ENCODE data around the gene PPT1.

PPT1 gene

GRCh38 chr1:40075266-40075665 lies 21.8 kb downstream of the PPT1 start:
- no peak for DNase-seq
- H3K27me3 ChIP-seq (ENCODE audit: insufficient read depth, low read depth, severe bottlenecking): no peaks in the 10 kb centered on the region
- no peak overlapping the region for H3K4me3 ChIP-seq (ENCODE audit: low read depth, low read length)
- TF ChIP-seq, protein P1, sequence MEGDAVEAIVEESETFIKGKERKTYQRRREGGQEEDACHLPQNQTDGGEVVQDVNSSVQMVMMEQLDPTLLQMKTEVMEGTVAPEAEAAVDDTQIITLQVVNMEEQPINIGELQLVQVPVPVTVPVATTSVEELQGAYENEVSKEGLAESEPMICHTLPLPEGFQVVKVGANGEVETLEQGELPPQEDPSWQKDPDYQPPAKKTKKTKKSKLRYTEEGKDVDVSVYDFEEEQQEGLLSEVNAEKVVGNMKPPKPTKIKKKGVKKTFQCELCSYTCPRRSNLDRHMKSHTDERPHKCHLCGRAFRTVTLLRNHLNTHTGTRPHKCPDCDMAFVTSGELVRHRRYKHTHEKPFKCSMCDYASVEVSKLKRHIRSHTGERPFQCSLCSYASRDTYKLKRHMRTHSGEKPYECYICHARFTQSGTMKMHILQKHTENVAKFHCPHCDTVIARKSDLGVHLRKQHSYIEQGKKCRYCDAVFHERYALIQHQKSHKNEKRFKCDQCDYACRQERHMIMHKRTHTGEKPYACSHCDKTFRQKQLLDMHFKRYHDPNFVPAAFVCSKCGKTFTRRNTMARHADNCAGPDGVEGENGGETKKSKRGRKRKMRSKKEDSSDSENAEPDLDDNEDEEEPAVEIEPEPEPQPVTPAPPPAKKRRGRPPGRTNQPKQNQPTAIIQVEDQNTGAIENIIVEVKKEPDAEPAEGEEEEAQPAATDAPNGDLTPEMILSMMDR (IDR thresholded peaks at IDR 0.05; ENCODE audit: low read depth, low read length): no peak
- H3K9me3 ChIP-seq (ENCODE audit: severe bottlenecking): no peaks in the 10 kb centered on the region
- peaks cover 89% of the 10 kb centered on the region for H3K36me3 ChIP-seq
- H3K27ac ChIP-seq: no peak overlapping the region

DNA sequence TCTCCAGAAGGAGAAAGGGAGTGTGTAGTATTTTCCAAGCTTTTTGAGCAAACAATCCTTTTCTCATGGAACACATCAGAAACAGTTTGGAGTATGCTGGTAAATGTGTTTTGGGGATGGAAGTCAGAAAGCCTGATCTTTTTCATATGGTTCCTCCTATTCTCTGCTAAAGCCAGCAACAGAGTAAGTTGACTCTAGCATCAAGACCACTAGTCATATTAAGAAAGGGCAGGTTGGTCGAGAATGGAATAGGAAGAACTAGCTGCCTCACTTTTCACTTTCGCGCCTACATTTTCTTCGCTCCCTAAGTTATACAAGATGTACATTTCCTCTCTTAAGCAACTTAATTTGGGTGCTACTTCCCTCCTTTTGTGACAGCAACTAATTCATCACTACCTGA lies 24.0 kb downstream of the PPT1 start:
- TF ChIP-seq, protein P1 (IDR thresholded peaks at IDR 0.05; ENCODE audit: low read depth, low read length): no peak
- no peak for DNase-seq
- H3K4me3 ChIP-seq (ENCODE audit: low read depth, low read length): no peak overlapping the region
- H3K27ac ChIP-seq: no peak overlapping the region
- no peaks in the 10 kb centered on the region for H3K9me3 ChIP-seq (ENCODE audit: severe bottlenecking)
- H3K27me3 ChIP-seq (ENCODE audit: insufficient read depth, low read depth, severe bottlenecking): no peaks in the 10 kb centered on the region
- peaks cover 90% of the 10 kb centered on the region for H3K36me3 ChIP-seq

GRCh38 chr1:40072142-40072541 lies 24.9 kb downstream of the PPT1 start:
- no peak for DNase-seq
- H3K27me3 ChIP-seq (ENCODE audit: insufficient read depth, low read depth, severe bottlenecking): no peaks in the 10 kb centered on the region
- H3K4me3 ChIP-seq (ENCODE audit: low read depth, low read length): no peak overlapping the region
- H3K9me3 ChIP-seq (ENCODE audit: severe bottlenecking): no peaks in the 10 kb centered on the region
- TF ChIP-seq, protein P1 (IDR thresholded peaks at IDR 0.05; ENCODE audit: low read depth, low read length): no peak
- H3K27ac ChIP-seq: no peak overlapping the region
- H3K36me3 ChIP-seq: peaks cover 88% of the 10 kb centered on the region

DNA sequence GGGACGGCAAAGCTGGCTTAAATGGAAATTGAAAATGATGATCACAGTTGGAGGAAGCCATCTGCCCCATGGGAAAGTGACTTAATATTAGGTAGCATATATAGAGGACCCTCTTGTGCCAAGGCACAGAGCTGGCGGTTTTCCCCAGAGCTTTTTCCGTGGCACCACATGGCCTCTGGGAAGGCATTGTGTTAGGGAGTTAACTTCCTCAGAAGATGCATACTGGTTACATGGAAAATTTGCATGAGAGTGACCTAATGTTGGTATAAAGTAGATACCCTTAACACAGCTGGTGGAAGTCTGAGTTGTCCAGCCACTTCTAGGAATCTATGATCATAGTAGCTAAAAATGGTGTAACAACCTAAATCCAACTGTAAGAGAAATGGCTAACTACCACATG lies 29.2 kb downstream of the PPT1 start:
- DNase-seq: no peak
- Histone ChIP-seq H3K27me3 (ENCODE audit: insufficient read depth, low read depth, severe bottlenecking) (no peaks in the 10 kb centered on the region), H3K4me3 (ENCODE audit: low read depth, low read length) (no peak overlapping the region), H3K9me3 (ENCODE audit: severe bottlenecking) (no peaks in the 10 kb centered on the region), H3K36me3 (peaks cover 84% of the 10 kb centered on the region), H3K27ac (peak overlapping the region; percentile 53)
- TF ChIP-seq, protein P1 (IDR thresholded peaks at IDR 0.05; ENCODE audit: low read depth, low read length): no peak

DNA sequence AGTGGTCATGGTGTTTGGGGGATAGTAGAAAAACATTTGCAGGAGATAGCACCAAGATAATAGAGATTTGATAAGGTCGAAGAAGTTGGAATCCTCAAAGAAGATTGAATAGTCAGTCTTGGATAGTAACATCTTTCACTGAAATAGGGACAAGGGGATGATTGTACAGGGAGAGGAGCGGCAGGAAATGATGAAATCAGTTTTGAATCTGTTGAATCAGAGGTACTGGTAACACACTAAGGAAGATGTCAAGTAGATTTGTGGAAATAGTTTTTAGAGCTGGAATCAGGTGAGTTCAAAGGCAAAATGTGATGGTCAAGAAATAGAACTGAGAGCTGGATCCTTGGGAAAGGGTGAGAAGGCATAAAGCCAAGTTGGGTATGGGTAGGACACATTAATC lies 30.0 kb downstream of the PPT1 start:
- Histone ChIP-seq H3K36me3 (peaks cover 87% of the 10 kb centered on the region), H3K27me3 (ENCODE audit: insufficient read depth, low read depth, severe bottlenecking) (no peaks in the 10 kb centered on the region), H3K27ac (peak overlapping the region; percentile 51), H3K4me3 (ENCODE audit: low read depth, low read length) (no peak overlapping the region), H3K9me3 (ENCODE audit: severe bottlenecking) (no peaks in the 10 kb centered on the region)
- TF ChIP-seq, protein P1 (IDR thresholded peaks at IDR 0.05; ENCODE audit: low read depth, low read length): no peak
- DNase-seq: no peak

DNA sequence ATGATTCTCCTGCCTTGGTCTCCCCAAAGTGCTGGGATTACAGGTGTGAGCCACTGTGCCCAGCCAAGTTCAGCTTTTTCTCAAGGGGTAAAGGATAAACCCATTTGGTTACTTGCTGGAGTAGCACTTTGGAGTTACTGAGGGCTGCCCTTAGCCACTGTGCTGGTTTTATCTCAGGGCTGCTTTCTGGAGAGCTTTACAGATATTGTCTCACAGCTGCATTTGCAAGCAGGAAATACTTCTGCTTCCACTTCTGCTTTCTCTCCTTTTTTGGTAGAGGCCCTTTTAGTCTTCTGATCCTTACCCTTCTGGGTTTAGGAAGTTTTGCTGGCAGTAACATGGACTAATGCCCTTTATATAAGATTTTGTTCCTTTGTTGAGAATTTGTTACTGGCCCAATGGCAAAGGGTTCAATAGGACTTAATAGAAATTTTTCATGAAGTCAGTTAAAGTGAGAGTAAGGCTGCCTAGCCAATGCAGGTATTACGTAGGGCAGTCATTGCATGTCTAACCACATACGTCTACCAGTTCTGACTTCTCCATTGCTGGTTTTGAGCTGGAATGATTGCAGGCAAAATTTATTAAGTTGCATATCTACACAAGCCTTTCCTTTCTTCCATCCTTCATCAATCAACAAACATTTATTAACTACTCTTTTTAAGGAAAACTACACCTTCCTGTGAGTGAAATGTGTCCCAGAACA lies 32.1 kb downstream of the PPT1 start:
- TF ChIP-seq, protein P1 (IDR thresholded peaks at IDR 0.05; ENCODE audit: low read depth, low read length): no peak
- Histone ChIP-seq H3K4me3 (ENCODE audit: low read depth, low read length) (no peak overlapping the region), H3K36me3 (peaks cover 91% of the 10 kb centered on the region), H3K9me3 (ENCODE audit: severe bottlenecking) (no peaks in the 10 kb centered on the region), H3K27ac (no peak overlapping the region), H3K27me3 (ENCODE audit: insufficient read depth, low read depth, severe bottlenecking) (no peaks in the 10 kb centered on the region)
- DNase-seq: no peak

All from WERI-Rb-1 (cell line).